GM21515 (cell line): ENCODE measurements around the gene ATP10A.

ENCODE experiments used
- ATAC-seq: cut with Tn5 transposase; IDR thresholded peaks from one replicate; pipeline ENCODE4 v1.9.1; 2021; ENCODE audit not compliant: unreplicated experiment

Gene ATP10A

DNA sequence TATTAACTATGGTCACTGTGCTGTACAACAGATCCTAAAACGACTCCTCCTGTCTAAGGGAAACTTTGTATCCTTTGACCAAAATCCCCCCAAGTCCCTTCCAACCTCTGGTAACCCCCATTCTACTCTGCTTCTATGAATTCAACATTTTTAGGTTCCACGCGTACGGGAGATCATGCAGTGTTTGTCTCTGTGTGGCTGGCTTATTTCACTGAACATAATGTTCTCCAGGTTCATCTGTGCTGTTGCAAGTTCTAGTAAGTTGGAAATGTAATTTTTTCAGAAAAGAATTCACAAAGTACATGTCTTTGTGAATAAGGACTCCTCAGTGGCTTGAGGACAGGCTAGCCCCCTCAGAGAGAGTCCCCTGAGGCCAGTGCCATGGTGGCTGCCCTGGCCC, 66.1 kb downstream of the ATP10A start:
- no peak for ATAC-seq

DNA sequence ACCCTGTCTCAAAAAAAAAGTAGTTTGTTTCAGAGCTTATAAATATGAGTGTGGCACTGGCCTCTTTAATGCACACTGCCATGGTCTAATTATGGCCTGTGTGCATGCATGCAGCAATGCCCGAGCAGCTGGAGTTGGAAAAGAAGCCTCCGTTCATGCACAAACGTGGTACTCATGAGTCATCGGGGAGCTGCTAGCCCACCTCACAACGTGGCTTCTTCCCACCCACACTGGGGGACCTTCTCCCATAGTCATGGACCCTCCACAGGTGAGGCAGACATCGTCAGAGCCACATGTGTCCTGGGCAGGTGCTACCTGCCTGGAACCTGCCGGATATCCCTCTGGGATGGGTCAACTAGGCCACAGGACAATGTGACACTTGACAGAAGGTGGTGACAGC, 66.7 kb downstream of the ATP10A start:
- ATAC-seq, result no peak

GRCh38 chr15:25795712-25796111, 67.4 kb downstream of the ATP10A start:
- no peak for ATAC-seq

- ATAC-seq, result no peak
Measured at GRCh38 chr15:25795061-25795460, 68.1 kb downstream of the ATP10A start.

GRCh38 chr15:25793354-25794050, 69.6 kb downstream of the ATP10A start:
- peak; percentile 81 for ATAC-seq

DNA sequence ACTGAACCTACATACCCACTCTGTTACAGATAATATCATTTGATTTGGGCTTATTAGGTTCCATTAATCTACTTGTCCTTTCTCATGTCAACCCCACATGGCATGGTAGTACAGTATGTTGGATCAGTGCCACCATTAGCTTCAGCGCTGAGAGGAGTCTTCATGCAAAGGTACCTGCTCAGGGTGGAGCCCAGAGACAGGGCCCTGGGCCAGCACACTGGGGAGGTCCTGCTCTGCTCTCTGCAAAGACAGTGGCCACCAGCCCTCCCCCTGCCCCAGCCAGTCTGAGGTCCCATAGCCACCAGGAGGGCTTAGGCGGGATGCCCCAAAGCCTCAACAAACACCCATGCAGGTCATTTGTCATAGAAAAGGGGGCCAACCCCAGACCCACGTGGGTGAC, 71.0 kb downstream of the ATP10A start:
- no peak for ATAC-seq

GRCh38 chr15:25790000-25790660, 73.0 kb downstream of the ATP10A start:
- ATAC-seq, result no peak

DNA sequence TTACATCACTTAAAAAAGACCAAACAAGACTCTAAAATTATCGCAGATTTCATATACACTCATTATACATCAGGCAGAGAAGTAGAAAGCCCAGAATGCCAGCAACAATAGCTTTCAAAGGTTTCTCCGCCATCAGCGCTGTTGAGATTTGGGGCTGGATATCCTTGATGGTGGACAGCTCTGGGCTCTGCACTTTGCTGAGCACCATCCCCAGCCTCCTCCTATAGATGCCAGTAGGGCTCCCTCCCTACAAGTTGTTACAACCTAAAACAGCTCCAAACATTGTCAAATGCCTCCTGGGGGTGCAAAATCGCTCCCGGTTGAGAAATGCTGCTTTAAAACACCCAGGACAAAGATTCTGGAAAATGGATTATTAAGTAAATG, 73.5 kb downstream of the ATP10A start:
- no peak for ATAC-seq

DNA sequence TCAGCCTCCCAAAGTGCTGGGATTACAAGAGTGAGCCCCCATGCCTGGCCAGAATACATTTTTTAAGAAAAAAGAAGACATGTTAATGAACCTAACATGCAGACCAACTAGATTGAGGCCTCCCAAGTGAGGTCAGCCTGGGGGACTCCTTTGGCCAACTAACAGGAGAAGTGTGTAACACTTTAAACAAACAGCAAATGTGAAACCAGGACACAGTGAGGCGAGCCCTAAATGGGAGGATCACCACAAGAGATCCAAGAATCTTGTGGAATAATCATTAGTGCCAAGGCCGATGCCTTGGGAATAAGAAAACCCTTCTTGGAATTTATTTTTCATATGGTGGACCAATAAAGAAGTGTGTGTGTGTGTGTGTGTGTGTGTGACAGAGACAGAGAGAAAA, 73.9 kb downstream of the ATP10A start:
- ATAC-seq, result no peak

DNA sequence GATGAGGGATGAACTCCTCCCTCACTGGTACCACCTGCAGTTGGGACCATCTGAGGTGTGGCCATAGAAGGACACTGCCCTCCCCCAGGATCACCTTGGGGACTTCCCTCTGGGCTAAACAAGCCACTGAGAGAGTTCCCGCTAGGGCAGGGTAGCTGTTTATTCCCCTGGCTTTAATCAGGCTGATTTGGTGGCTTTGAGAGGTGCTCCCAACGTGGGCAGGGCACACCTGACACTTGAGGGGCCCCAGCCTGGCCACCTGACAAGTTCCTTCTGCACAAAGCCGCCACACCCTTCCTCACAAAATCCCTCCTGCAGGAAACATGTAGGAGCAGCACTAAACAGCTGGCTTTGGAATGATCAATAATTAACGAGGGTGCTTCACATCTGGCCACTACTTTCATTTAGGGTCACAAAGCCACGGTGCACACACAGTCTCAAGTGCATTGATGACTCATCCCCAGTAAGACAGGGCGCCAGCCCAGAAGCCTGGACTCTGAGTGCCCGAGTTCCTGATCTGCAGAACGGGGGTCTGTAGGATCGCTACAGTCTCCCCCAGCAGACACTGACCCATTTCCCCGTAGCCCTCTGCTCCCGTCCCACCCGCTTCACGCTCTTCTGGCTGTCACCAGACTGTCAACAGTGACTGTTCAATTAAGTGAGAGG, 75.1 kb downstream of the ATP10A start:
- ATAC-seq, result no peak

- no peak for ATAC-seq
Measured at GRCh38 chr15:25787381-25787780, 75.7 kb downstream of the ATP10A start.

DNA sequence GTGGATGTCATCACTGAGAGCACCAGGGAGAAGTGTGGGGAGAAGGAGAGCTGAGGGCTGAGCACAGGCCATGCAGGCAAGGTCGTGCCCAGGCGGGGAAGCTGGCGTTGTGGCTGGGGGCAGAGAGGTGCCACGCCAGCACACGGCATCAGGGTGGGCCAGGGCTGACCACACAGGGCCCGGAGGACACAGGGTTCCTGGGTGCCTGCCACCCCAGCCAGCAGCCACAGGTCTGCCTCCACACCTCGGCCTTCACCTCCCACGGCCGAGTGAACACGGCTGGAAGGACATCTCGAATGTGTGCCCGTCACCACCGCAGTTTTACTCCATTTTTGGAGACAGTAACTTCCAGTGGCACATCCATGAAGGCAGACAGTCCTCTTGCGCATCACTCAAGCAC, 77.1 kb downstream of the ATP10A start:
- no peak for ATAC-seq

DNA sequence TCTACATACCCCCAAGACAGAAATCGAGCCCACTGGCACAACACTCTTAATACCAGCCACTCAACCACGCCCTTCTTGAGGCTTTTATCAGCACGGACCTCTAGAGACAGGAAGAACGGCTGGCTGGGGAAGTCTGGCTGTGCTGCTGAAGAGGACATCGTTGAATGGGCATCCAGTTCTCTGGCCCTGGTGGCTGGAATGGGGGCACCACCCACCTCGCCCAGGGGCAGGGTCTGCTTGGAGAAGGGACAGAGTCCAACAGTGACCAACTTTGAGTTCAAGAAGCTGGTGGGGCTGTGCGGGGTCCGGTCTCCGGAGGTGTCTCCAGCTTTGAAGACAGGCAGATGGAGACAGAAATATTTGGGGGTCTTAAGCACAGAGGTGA, 77.5 kb downstream of the ATP10A start:
- no peak for ATAC-seq

DNA sequence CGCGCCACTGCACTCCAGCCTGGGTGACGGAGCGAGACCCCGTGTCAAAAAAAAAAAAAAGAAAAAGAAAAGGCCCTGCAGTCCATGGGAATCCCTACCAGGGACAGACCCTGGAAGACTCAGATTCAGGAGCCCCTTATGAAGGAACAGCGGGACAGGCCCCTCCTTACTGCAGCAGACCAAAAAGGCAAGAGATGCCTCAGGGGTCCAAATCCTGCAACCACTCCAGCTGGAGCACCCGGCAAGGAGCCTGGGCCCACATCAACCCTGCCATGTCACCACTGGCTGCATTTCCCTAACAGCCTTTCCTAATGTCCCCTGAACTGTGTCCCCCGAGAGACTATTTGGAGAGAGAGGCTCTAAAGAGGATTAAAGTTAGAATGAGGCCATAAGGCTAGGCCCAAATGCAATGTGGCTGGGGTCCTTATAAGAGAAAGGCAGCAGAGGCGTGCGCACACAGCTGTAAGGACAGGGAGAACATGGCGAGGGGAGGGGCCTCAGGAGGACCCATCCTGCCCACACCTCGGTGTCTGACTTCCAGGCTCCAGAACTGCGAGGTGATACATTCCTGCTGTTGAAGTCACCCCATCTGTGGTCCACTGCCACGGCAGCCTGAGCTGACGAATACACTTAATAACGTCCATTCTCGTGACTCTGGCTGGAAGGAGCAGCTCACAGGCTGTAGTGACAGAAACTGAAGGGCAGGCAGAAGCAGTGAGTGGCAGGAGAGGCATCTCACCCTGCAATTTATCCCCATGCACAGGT, 78.1 kb downstream of the ATP10A start:
- no peak for ATAC-seq

GRCh38 chr15:25783607-25784540, 79.3 kb downstream of the ATP10A start:
- ATAC-seq, result no peak

DNA sequence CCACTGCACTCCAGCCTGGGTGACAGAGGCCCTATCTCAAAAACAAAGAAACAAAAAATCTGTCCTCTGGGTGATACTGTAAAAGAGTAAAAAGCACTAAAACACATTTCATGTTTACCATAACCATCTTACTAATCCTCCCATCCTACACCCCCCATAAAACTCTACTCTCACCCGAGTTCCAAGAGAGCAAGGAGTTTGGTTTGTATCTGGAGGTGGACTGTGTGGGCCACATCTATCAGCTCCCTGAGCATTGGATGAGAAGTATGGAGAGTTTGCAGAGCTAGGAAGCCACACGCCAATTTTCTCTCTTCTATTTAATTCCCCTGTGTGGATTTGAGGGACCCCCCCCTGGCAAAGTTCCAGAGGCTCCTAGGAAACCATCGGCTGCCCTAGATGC, 80.0 kb downstream of the ATP10A start:
- ATAC-seq, result no peak

DNA sequence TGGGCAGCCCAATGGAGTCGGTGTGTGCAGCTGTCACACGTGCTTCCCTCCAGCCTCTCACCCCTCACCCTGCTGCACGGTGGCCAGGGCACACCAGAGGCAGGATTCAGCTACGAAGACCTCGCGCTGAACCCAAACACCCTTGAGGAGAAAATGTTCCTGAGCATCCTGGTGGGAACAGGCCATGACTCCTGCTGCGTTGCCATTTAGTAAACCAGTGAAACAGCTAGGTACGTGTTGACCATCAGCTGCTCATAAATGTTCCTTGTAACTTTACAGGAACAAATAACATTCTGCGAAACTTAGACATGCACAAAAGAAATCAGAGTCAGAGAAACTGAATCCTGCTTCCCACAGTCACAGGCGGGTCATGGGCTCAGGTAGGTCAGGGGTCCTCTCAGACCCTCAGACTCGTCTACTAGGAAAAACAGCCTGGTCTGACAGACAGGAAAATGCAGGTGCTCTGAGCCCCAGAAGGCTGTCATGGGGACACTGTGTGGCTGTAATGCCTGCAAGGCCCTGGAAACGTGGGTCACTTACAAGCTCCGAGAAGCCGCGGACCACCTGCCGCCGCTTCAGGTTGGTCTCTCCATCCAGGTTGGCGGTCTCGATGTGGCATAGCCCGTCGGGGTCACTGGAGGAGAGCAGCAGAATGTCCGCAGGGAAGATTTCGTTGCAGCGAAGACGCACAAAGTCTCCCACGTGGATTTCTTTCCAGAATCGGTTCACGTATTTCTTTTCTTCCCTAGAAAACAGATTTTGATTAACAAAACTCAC, 82.5 kb downstream of the ATP10A start:
- no peak for ATAC-seq

DNA sequence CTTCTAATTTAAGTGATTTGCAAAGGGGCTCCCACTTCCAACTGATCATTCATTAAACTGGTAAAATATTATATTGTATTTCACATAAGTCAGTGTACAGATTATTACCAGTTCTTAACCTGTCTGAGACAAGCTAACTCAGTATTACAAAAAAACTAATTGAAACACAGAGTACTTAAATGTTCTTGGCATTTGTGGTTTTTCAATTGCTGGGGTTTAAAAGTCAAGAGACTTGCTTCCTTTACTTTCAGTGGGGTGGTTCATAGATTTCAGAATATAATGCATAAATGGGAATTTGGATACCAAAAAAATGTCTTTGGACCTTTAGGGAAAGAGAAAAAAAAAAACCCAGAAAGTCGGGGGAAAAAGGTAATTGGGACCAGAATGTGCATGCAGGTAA, 85.0 kb downstream of the ATP10A start:
- ATAC-seq, result no peak

- no peak for ATAC-seq
Measured at GRCh38 chr15:25777037-25777436, 86.1 kb downstream of the ATP10A start.
